WERI-Rb-1 (cell line): ENCODE measurements around the gene OXSR1.
"Not testable (repeated sequence)": the region's sequence is repeated elsewhere in the genome, so short reads cannot be mapped to it uniquely, and the experiment has no call there.

Experiments
- DNase-seq: peaks from one replicate; pipeline ENCODE4 v3.0.0-alpha.2; 2020
- H3K27ac ChIP-seq: fragments of 250-450 bp; sonication (Bioruptor Pico); 2 replicates; pipeline ENCODE4 v1.5.1; 2020; ENCODE audit warnings: mild to moderate bottlenecking, moderate library complexity
- H3K27me3 ChIP-seq: fragments of 250-450 bp; sonication (Bioruptor Pico); 2 replicates; pipeline ENCODE4 v1.5.1; 2021; ENCODE audit warnings: mild to moderate bottlenecking, low read depth, moderate library complexity; ENCODE audit not compliant: insufficient read depth, severe bottlenecking
- H3K36me3 ChIP-seq: fragments of 250-450 bp; sonication (Bioruptor Pico); 2 replicates; pipeline ENCODE4 v1.5.1; 2020; ENCODE audit warnings: mild to moderate bottlenecking, moderate library complexity
- H3K4me3 ChIP-seq: 2 replicates; pipeline ENCODE4 v1.5.1; 2011; ENCODE audit warnings: low read depth, mild to moderate bottlenecking, control low read depth, low read length
- H3K9me3 ChIP-seq: fragments of 250-450 bp; sonication (Bioruptor Pico); 2 replicates; pipeline ENCODE4 v1.5.1; 2021; ENCODE audit warnings: mild to moderate bottlenecking, moderate library complexity; ENCODE audit not compliant: severe bottlenecking
- TF ChIP-seq, protein P1 (sequence below): IDR thresholded peaks from 2 replicates; pipeline ENCODE4 v1.5.1; 2011; ENCODE audit warnings: low read depth, mild to moderate bottlenecking, control low read depth, inconsistent platforms, low read length

Gene OXSR1

GRCh38 chr3:38283810-38284755 is 118.7 kb downstream of the OXSR1 start:
- Histone ChIP-seq H3K27ac (no peak overlapping the region), H3K9me3 (no peaks in the 10 kb centered on the region), H3K27me3 (no peaks in the 10 kb centered on the region), H3K4me3 (no peak overlapping the region), H3K36me3 (no peaks in the 10 kb centered on the region)
- no peak for DNase-seq
- TF ChIP-seq, protein P1, sequence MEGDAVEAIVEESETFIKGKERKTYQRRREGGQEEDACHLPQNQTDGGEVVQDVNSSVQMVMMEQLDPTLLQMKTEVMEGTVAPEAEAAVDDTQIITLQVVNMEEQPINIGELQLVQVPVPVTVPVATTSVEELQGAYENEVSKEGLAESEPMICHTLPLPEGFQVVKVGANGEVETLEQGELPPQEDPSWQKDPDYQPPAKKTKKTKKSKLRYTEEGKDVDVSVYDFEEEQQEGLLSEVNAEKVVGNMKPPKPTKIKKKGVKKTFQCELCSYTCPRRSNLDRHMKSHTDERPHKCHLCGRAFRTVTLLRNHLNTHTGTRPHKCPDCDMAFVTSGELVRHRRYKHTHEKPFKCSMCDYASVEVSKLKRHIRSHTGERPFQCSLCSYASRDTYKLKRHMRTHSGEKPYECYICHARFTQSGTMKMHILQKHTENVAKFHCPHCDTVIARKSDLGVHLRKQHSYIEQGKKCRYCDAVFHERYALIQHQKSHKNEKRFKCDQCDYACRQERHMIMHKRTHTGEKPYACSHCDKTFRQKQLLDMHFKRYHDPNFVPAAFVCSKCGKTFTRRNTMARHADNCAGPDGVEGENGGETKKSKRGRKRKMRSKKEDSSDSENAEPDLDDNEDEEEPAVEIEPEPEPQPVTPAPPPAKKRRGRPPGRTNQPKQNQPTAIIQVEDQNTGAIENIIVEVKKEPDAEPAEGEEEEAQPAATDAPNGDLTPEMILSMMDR, result no peak

DNA sequence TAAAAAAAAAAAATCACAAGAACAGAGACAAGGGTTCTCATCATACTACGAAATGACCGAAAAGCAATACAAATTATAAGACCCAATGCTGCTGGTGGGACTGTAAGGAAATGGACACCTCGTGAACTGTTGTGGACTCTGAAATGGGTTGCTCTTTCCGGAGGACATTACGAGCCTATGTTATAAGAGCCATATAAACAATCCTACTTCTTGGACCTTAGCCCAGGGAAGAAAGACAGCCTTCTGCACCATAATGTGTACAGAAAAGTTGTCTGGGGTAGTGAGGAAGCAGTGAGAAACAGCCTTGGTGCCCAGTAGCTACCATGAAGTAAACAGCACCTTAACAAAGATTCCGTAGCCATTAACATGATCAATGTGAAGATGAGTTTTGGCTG is 119.4 kb downstream of the OXSR1 start:
- Histone ChIP-seq H3K27ac (no peak overlapping the region), H3K4me3 (no peak overlapping the region), H3K36me3 (no peaks in the 10 kb centered on the region), H3K9me3 (no peaks in the 10 kb centered on the region), H3K27me3 (no peaks in the 10 kb centered on the region)
- TF ChIP-seq, protein P1, result no peak
- DNase-seq, result no peak

DNA sequence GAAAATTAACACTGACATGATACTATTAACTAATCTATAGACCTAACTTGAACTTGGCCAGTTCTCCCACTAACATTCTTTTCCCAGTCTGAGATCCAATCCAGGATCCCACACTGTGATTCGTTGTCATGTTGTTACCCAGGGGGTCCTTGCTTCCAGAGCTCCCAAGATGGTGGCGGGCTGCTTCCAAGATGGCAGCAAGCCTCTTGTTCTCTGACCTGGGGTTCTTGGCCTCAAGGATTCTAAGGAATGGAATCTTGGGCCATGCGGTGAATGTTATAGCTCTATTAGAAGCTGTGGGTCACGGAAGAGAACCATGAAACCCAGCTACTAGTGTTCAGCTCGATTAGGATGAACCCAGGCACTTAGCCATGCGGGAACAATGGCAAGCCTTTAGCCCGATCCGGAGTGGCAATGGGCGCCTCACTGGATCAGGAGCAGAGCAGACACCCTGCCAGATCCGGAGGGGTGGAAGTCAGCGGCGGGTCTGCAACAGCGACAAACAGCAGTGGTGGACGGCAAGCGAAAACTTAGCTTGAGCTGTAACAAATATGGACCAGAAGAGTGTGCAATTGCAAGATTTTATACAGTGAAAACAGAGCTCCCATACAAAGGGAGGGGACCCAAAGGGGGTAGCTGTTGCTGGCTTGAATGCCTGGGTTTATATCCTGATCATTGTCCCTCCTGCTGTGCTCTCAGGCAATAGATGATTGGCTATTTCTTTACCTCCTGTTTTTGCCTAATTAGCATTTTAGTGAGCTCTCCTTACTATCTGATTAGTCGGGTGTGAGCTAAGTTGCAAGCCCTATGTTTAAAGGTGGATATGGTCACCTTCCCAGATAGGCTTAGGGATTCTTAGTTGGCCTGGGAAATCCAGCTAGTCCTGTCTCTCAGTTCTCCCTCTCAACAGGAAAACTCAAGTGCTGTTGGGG is 124.2 kb downstream of the OXSR1 start:
- H3K9me3 ChIP-seq, H3K36me3 ChIP-seq, DNase-seq: not testable (repeated sequence)

GRCh38 chr3:38297053-38297452 is 131.7 kb downstream of the OXSR1 start:
- H3K27ac ChIP-seq, H3K4me3 ChIP-seq, H3K27me3 ChIP-seq, H3K36me3 ChIP-seq, H3K9me3 ChIP-seq, DNase-seq: not testable (repeated sequence)

More for the DNA sequence above, 124.2 kb downstream of the OXSR1 start:
- not testable (repeated sequence) for H3K27me3 ChIP-seq, H3K4me3 ChIP-seq, H3K27ac ChIP-seq

- no peaks in the 10 kb centered on the region for H3K27me3 ChIP-seq
- no peak overlapping the region for H3K27ac ChIP-seq
- DNase-seq, result no peak
- no peaks in the 10 kb centered on the region for H3K36me3 ChIP-seq
- no peaks in the 10 kb centered on the region for H3K9me3 ChIP-seq
- TF ChIP-seq, protein P1, result no peak
- H3K4me3 ChIP-seq, result no peak overlapping the region
Measured at GRCh38 chr3:38297537-38297936, 132.2 kb downstream of the OXSR1 start.

DNA sequence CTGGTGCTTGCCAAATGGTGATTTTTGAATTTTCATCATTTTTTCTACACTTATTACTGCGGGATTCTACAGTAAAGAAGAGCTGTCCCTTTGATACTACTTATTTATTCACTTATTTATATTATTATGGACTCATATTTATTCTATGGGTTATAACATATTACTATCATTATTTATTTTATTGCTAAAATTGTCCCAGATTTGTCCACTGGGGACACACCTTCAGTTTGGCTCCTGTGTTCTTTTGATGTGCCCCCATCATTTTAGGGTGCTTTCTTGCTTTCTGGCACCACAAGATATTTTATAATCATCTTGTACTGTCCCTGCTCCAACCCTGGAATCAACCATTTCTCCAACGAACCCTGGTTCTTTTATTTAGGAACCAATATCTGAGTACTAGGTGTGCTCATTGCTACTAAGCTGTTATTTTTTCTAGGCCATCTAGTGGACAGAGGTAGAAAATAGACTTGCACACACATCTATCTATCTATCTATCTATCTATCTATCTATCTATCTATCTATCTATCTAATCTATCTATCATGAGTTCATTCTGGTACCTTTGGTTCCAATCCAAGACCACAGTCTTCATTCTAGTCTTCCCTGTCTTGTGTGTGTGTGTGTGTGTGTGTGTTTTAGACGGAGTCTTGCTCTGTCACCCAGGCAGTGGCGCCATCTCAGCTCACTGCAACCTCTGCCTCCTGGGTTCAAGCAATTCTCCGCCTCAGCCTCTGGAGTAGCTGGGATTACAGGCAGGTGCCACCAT is 132.8 kb downstream of the OXSR1 start:
- Histone ChIP-seq H3K36me3 (no peaks in the 10 kb centered on the region), H3K27ac (no peak overlapping the region), H3K27me3 (no peaks in the 10 kb centered on the region), H3K9me3 (no peaks in the 10 kb centered on the region), H3K4me3 (no peak overlapping the region)
- DNase-seq, result no peak
- TF ChIP-seq, protein P1, result 0 out of 2 replicates have a peak, but pooled peaks have one; percentile 31
